H1 (cell line): ENCODE data around the gene MPPED1. TPM values are rescaled to one million over a fixed set of nuclear protein-coding genes. Genes with fewer than 3 reads are reported as not detected.

Source experiments
- CHD2 ChIP-seq: IDR thresholded peaks from 2 replicates; pipeline ENCODE4 v1.6.1; 2012; ENCODE audit warnings: low read length, improper control_type of control experiment
- polyA plus RNA-seq, 7 experiments: library from polyadenylated mRNA; depleted of rRNA in 3 of 7; stranded (reverse) in 5 of 7; unstranded in 2 of 7; fragments of >200 nt in 5 of 7; fragments of 200-250 nt in 2 of 7; gene quantifications; 1 replicate in 5 of 7; 2 replicates in 1 of 7; 4 replicates in 1 of 7; pipeline versions ENCODE4 v1.2.1 to v1.2.3, GENCODE V29; 2011 to 2013; ENCODE audit warnings: missing spikeins in 2 of 7, mixed read lengths in 2 of 7
- total RNA-seq: library from RNA; stranded (reverse); fragmentation: NEBNext Ultra II Directional; extraction: Animal tissue kit (Norgen Biotek cat#: 25700); gene quantifications from 2 replicates; pipeline ENCODE4 v1.2.1, GENCODE V29; 2021

The MPPED1 gene
- total and polyA plus RNA-seq, 2 of the 8 experiments (the other 6 are each of a cell fraction or from before 2014, with no cell fraction given) = 0.29 to 0.37 TPM

- TF ChIP-seq CHD2 = no peak
- TF ChIP-seq, all 59 proteins: peak for 0
Measured at GRCh38 chr22:43375951-43376455, 35.8 kb upstream of the MPPED1 start (continued).
